Stimulated activated naive CD4-positive, alpha-beta T cell (primary cell): Measurements from ENCODE around the gene OR8B4.
"Not testable (repeated sequence)": the region's sequence is repeated elsewhere in the genome, so short reads cannot be mapped to it uniquely, and the experiment has no call there.

Experiments used
- DNase-seq, 6 experiments: peaks; one replicate each; lab custom pipeline; 2025; lab: John Stamatoyannopoulos, UW

OR8B4 gene

DNA sequence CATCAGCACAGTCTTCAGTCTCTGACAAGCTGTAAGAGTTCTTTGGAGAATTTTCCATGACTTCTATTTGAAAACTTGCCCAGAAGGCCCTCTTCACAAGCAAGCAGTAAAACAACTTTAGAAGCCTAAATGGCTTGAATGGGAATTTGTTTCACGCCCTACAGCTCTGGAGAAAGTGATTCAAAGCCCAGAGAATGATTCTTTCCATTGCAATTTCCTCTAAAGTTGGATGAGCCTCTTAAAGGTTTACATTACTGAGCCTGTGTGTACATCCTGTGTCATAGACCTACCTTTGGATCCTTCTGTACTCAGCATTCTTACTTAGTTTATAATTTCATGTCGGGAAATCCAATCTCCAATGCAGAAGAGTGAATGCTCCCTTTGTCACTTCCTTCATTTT, 19.1 kb downstream of the OR8B4 start:
- DNase-seq = no peak

DNA sequence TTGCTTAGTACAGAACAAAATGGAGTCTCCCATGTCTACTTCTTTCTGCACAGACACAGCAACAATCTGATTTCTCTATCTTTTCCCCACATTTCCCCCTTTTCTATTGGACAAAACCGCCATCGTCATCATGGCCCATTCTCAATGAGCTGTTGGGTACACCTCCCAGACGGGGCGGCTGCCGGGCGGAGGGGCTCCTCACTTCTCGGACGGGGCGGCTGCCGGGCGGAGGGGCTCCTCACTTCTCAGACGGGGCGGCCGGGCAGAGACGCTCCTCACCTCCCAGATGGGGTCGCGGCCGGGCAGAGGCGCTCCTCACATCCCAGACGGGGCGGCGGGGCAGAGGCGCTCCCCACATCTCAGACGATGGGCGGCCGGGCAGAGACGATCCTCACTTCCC, 21.5 kb downstream of the OR8B4 start:
- not testable (repeated sequence) for DNase-seq

GRCh38 chr11:124402326-124402922, 22.2 kb downstream of the OR8B4 start:
- peak in 1 of 6 experiments; percentile 8 for DNase-seq

DNA sequence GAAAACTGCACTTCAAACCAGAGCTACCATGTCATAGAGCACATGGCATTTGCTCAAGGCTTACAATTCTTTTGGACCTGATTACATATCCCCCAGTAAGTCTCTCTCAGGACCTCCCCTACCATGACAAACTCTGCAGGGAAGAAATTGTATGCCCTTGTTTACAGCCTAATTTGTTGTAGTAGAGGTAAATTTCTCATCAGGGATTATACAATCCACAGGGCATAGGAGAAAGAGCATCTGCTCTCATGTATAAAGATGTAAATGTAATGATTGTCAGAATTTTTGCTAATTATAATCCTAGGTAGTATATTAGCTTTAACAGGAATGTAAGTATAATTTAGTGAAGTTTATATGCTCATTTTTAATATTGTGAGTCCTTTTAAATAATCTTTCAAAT, 25.7 kb downstream of the OR8B4 start, which contains the start of gene OR8B3:
Gene OR8B3, minus strand, starts transcription at position 101 of the 400 bp plus-strand sequence. CDS start 1,673 bp downstream, outside the sequence.
- DNase-seq = no peak

DNA sequence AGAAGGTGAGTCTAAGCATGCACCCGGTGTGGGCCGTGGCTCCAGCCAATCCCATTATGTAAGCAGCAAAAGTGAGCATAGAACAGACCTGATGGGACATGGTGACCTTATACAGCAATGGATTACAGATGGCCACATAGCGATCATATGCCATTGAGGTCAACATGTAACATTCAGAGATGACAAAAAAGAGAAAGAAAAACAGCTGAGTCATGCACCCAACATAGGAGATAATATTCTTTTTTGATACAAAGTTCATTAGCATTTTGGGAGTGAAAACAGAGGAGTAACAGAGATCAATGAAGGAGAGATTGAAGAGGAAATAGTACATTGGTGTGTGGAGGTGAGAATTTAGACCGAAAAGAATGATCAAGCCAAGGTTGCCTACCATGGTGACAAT, 27.8 kb downstream of the OR8B4 start:
- DNase-seq = not testable (repeated sequence)

GRCh38 chr11:124394408-124394807, 30.3 kb downstream of the OR8B4 start:
- DNase-seq = no peak

GRCh38 chr11:124384399-124384798, 40.3 kb downstream of the OR8B4 start, which contains the start of gene OR8B2:
Gene OR8B2, minus strand, starts transcription at chr11:124384499. Its CDS starts 1,156 bp downstream, at chr11:124383343.
- DNase-seq = no peak

GRCh38 chr11:124382857-124383256, 41.8 kb downstream of the OR8B4 start:
- DNase-seq = not testable (repeated sequence)

DNA sequence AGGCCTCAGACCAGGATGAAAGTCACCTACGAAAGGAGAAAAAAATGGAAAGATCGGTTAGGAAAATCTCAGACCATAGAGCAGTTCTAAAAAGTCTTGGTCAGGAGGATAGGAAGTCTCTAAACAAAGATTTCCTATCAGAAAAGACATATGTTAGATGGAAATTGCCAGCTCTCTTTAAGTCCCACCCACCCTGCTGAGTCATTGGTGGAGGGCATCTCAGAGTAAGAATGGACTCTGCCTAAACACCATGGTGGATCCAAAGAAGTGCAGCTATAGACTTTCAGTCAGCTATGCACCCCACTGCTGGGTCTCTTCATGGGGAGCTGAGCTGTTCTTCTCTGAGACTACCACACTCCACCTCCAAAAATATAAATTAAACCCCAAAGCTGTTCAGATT, 44.1 kb downstream of the OR8B4 start:
- DNase-seq = no peak

- no peak for DNase-seq
Measured at GRCh38 chr11:124376280-124376679, 48.4 kb downstream of the OR8B4 start.
